Measurements from ENCODE around the gene AUTS2. TPM values are rescaled to one million over a fixed set of nuclear protein-coding genes. Genes with fewer than 3 reads are reported as not detected.
A peak's percentile ranks its signal among the peaks of the same experiment; 100 is the strongest.

Gene AUTS2
- total and polyA plus RNA-seq, 2 experiments from 2014 or later, result 3.0 to 4.4 TPM

DNA sequence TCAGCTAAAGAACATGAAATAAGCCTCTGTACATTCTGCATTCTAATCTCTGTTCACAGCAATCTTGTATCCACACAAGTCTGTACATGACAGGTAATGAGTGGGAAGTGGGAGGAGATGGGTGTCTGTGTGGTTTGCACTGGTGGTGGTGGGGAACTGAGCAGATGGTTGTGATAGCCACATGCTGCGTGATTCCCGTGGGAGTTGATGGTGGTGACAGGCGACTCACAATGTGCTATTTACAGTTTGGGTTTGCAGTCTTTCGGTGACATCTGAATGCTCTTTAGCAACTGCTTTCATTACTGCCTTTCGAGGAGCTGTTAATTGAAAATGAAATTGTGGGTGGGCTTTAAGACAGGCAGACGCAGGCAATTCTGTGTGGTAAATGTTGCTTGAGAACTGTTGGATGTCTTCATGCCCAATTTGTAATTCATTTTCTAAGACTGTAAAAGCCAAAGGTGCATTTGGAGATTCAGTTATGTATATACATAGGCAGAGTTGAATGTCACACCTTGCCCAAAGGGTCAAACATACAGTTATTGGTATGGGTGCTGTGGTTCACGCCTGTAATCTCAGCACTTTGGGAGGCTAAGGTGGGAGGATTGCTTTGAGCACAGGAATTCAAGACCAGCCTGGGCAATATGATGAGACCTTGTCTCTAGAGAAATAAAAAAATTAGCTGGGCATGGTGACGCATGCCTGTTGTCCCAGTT lies 308.2 kb downstream of the AUTS2 start:
- no peak overlapping the region for H3K27ac ChIP-seq
- H3K9me2 ChIP-seq (ENCODE audit: insufficient read depth), result no peaks in the 10 kb centered on the region
- no peaks in the 10 kb centered on the region for H3K27me3 ChIP-seq (replicated peaks; ENCODE audit: insufficient read depth)
- H3K4me1 ChIP-seq (ENCODE audit: insufficient read depth), result no peaks in the 10 kb centered on the region
- no peak overlapping the region for H2AFZ ChIP-seq
- H4K20me1 ChIP-seq (ENCODE audit: insufficient read depth), result no peaks in the 10 kb centered on the region
- no peak overlapping the region for H3K4me2 ChIP-seq (ENCODE audit: unreplicated experiment)
- in situ Hi-C loops (cut with MboI), result no loop called here
- no peak overlapping the region for H3K9ac ChIP-seq
- no peaks in the 10 kb centered on the region for H3K79me2 ChIP-seq (ENCODE audit: insufficient read depth)
- H3K9me3 ChIP-seq (ENCODE audit: low read depth), result no peaks in the 10 kb centered on the region
- H3K4me3 ChIP-seq, result no peak overlapping the region
- H3F3A ChIP-seq (ENCODE audit: insufficient read depth), result no peaks in the 10 kb centered on the region
- TF ChIP-seq EZH2phosphoT487 (IDR thresholded peaks at IDR 0.05; ENCODE audit: insufficient read depth, low read depth) (no peak), EZH2 (IDR thresholded peaks at IDR 0.05; ENCODE audit: insufficient read depth, poor library complexity, severe bottlenecking) (no peak)
- H3K36me3 ChIP-seq (ENCODE audit: low read depth), result no peaks in the 10 kb centered on the region
- 55 to 68% methylated on average over 8 of the region's 8 CpGs for WGBS, 2 experiments (ENCODE audit: low coverage in 1 of 2, low lambda C conversion rate in 2 of 2, missing lambda C conversion rate in 2 of 2)
- peak; percentile 3 for DNase-seq

DNA sequence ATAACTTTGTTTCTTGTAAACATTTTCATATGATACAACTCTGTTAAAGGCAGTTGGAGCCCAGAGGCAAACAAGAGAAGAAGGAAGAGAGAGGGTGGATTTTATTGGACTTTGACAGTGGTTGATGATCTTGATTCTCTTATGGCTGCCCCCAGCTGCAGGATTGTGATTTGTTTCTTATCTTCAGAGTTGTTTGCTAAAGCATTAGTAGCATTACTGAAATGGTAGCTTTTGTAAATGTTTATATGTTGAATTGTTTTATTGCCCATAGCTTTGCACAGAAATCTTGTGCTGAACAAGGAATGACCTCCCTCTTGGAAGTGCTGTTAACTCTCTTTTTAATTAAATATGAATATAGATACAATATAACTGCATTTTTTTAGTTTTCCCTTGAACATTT lies 309.4 kb downstream of the AUTS2 start:
- H3K79me2 ChIP-seq (ENCODE audit: insufficient read depth), result no peaks in the 10 kb centered on the region
- TF ChIP-seq EZH2phosphoT487 (IDR thresholded peaks at IDR 0.05; ENCODE audit: insufficient read depth, low read depth) (no peak), EZH2 (IDR thresholded peaks at IDR 0.05; ENCODE audit: insufficient read depth, poor library complexity, severe bottlenecking) (no peak)
- H3K9me3 ChIP-seq (ENCODE audit: low read depth), result no peaks in the 10 kb centered on the region
- no peaks in the 10 kb centered on the region for H3K4me1 ChIP-seq (ENCODE audit: insufficient read depth)
- no peak for DNase-seq
- no peaks in the 10 kb centered on the region for H3K27me3 ChIP-seq (replicated peaks; ENCODE audit: insufficient read depth)
- no peaks in the 10 kb centered on the region for H4K20me1 ChIP-seq (ENCODE audit: insufficient read depth)
- H2AFZ ChIP-seq, result no peak overlapping the region
- H3K9ac ChIP-seq, result no peak overlapping the region
- H3F3A ChIP-seq (ENCODE audit: insufficient read depth), result no peaks in the 10 kb centered on the region
- H3K27ac ChIP-seq, result no peak overlapping the region
- no peak overlapping the region for H3K4me3 ChIP-seq
- H3K36me3 ChIP-seq (ENCODE audit: low read depth), result no peaks in the 10 kb centered on the region
- H3K9me2 ChIP-seq (ENCODE audit: insufficient read depth), result no peaks in the 10 kb centered on the region
- in situ Hi-C loops (cut with MboI), result no loop called here
- no peak overlapping the region for H3K4me2 ChIP-seq (ENCODE audit: unreplicated experiment)

DNA sequence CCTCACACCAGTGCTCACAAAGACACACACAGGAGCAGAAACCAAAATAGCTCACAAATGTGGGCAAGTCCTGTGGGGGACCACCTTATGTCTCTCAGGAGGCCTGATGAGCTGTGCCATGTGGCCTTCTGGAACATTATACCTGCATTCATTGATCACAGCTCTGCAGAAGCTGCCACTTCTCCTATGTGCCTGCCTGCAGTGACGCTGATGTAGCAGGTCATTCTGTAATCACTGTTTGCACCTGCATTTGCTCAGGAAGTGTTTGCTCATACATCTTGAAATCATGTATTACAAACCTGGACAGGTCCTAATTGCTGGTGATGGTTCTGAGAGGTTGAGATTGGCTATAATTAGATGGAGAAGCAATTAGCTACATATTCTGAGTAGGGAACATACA lies 310.2 kb downstream of the AUTS2 start:
- Histone ChIP-seq H3K9me2 (ENCODE audit: insufficient read depth) (no peaks in the 10 kb centered on the region), H3K9ac (no peak overlapping the region), H3K4me2 (ENCODE audit: unreplicated experiment) (no peak overlapping the region), H3K27me3 (replicated peaks; ENCODE audit: insufficient read depth) (no peaks in the 10 kb centered on the region), H3K9me3 (ENCODE audit: low read depth) (no peaks in the 10 kb centered on the region), H3K4me3 (no peak overlapping the region), H4K20me1 (ENCODE audit: insufficient read depth) (no peaks in the 10 kb centered on the region), H3F3A (ENCODE audit: insufficient read depth) (no peaks in the 10 kb centered on the region), H3K36me3 (ENCODE audit: low read depth) (no peaks in the 10 kb centered on the region), H3K27ac (no peak overlapping the region), H3K79me2 (ENCODE audit: insufficient read depth) (no peaks in the 10 kb centered on the region), H2AFZ (no peak overlapping the region), H3K4me1 (ENCODE audit: insufficient read depth) (no peaks in the 10 kb centered on the region)
- DNase-seq, result no peak
- in situ Hi-C loops (cut with MboI), result no loop called here
- no peak for TF ChIP-seq EZH2phosphoT487 (IDR thresholded peaks at IDR 0.05; ENCODE audit: insufficient read depth, low read depth)
- no peak for TF ChIP-seq EZH2 (IDR thresholded peaks at IDR 0.05; ENCODE audit: insufficient read depth, poor library complexity, severe bottlenecking)
- 55 to 61% methylated on average over 1 of the region's 1 CpG for whole genome bisulfite sequencing, 2 experiments (ENCODE audit: low coverage in 1 of 2, low lambda C conversion rate in 2 of 2, missing lambda C conversion rate in 2 of 2)

DNA sequence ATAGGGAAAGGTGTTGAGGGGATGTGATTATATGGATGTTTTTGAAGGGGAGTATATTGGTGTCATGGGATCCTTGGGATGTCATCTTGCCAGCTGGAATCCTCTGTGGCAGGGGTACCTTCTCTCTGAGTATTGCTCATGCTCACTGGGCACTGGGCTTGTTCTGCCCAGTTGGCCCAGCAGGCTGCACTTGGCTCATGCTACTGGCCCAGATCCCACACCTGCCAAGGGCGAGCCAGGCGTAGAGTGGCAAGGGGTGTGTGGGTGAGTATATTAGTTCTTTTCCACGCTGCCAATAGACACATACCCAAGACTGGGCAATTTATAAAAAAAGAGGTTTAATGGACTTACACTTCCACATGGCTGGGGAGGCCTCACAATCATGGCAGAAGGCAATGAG lies 311.9 kb downstream of the AUTS2 start:
- H4K20me1 ChIP-seq (ENCODE audit: insufficient read depth), result no peaks in the 10 kb centered on the region
- no peaks in the 10 kb centered on the region for H3K79me2 ChIP-seq (ENCODE audit: insufficient read depth)
- no peaks in the 10 kb centered on the region for H3K4me1 ChIP-seq (ENCODE audit: insufficient read depth)
- no peak overlapping the region for H3K27ac ChIP-seq
- H3K4me2 ChIP-seq (ENCODE audit: unreplicated experiment), result no peak overlapping the region
- no peaks in the 10 kb centered on the region for H3K36me3 ChIP-seq (ENCODE audit: low read depth)
- no peak overlapping the region for H3K9ac ChIP-seq
- H3F3A ChIP-seq (ENCODE audit: insufficient read depth), result no peaks in the 10 kb centered on the region
- H3K4me3 ChIP-seq, result no peak overlapping the region
- in situ Hi-C loops (cut with MboI), result no loop called here
- no peaks in the 10 kb centered on the region for H3K9me2 ChIP-seq (ENCODE audit: insufficient read depth)
- H2AFZ ChIP-seq, result no peak overlapping the region
- H3K27me3 ChIP-seq (replicated peaks; ENCODE audit: insufficient read depth), result no peaks in the 10 kb centered on the region
- DNase-seq, result no peak
- WGBS, 2 experiments (ENCODE audit: low coverage in 1 of 2, low lambda C conversion rate in 2 of 2, missing lambda C conversion rate in 2 of 2), result 76 to 83% methylated on average over 3 of the region's 3 CpGs
- TF ChIP-seq EZH2 (IDR thresholded peaks at IDR 0.05; ENCODE audit: insufficient read depth, poor library complexity, severe bottlenecking) (no peak), EZH2phosphoT487 (IDR thresholded peaks at IDR 0.05; ENCODE audit: insufficient read depth, low read depth) (no peak)
- no peaks in the 10 kb centered on the region for H3K9me3 ChIP-seq (ENCODE audit: low read depth)

DNA sequence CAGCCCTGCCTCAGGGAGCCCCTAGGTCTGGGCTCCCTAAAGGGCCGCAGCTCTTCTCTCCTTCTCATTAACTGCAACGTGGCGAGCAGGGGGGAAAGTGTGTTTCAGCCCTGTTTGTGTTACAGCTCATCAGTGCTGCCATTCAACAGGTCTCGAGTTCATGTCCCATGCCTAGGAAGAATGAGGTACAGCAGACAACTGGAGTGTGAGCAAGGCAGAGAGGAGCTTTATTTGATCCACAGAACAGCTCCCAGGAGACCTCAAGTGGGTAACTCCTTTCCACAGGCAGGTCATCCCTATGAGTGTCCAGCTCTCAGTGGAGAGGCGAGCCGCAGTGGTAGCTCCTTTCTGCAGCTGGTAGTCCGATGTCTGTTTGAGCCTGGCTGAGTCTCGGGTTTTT lies 313.1 kb downstream of the AUTS2 start:
- Histone ChIP-seq H3F3A (ENCODE audit: insufficient read depth) (no peaks in the 10 kb centered on the region), H3K27ac (no peak overlapping the region), H3K4me2 (ENCODE audit: unreplicated experiment) (no peak overlapping the region)

More for the DNA sequence above, 313.1 kb downstream of the AUTS2 start:
- in situ Hi-C loops (cut with MboI), result no loop called here
- WGBS, 2 experiments (ENCODE audit: low coverage in 1 of 2, low lambda C conversion rate in 2 of 2, missing lambda C conversion rate in 2 of 2), result 83 to 85% methylated on average over 8 of the region's 8 CpGs
- H3K9me2 ChIP-seq (ENCODE audit: insufficient read depth), result no peaks in the 10 kb centered on the region
- H3K4me3 ChIP-seq, result no peak overlapping the region
- H3K4me1 ChIP-seq (ENCODE audit: insufficient read depth), result no peaks in the 10 kb centered on the region
- no peak overlapping the region for H2AFZ ChIP-seq
- TF ChIP-seq EZH2 (IDR thresholded peaks at IDR 0.05; ENCODE audit: insufficient read depth, poor library complexity, severe bottlenecking), result no peak
- no peak for TF ChIP-seq EZH2phosphoT487 (IDR thresholded peaks at IDR 0.05; ENCODE audit: insufficient read depth, low read depth)
- H4K20me1 ChIP-seq (ENCODE audit: insufficient read depth), result no peaks in the 10 kb centered on the region
- DNase-seq, result no peak
- no peaks in the 10 kb centered on the region for H3K9me3 ChIP-seq (ENCODE audit: low read depth)
- H3K36me3 ChIP-seq (ENCODE audit: low read depth), result no peaks in the 10 kb centered on the region
- H3K27me3 ChIP-seq (replicated peaks; ENCODE audit: insufficient read depth), result no peaks in the 10 kb centered on the region
- no peaks in the 10 kb centered on the region for H3K79me2 ChIP-seq (ENCODE audit: insufficient read depth)
- H3K9ac ChIP-seq, result no peak overlapping the region

Data from GM23248 (cell line).